HG03342 (cell line): Measurements from ENCODE around the gene TSEN54.
"Not testable (repeated sequence)": the region's sequence is repeated elsewhere in the genome, so short reads cannot be mapped to it uniquely, and the experiment has no call there.

Source experiments
- ATAC-seq: cut with Tn5 transposase; IDR thresholded peaks from one replicate; pipeline ENCODE4 v1.9.1; 2021; ENCODE audit warnings: mild to moderate bottlenecking, moderate library complexity; ENCODE audit not compliant: unreplicated experiment

TSEN54 gene

GRCh38 chr17:75517297-75517865, 1.1 kb downstream of the TSEN54 start:
- no peak for ATAC-seq

DNA sequence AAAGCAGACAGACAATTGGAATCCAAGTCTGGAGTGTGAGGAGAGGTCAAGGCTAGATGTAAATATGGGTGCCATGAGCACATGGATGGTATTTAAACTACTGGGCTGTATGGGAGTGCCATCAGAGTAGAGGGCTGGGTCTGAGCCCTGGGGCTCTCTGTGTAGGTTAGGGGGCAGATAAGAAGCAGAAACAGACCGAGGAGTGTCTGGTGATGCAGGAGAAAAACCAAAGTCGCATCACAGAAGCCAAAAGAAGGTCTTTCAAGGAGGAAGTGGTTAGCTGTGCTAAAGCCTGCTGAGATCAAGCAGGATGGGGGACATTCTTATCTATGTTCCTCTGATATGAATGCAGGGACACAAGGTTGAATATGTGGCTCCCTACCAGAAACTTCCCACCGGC, 1.9 kb downstream of the TSEN54 start:
- no peak for ATAC-seq

- ATAC-seq = no peak
These were observed 2.7 kb downstream of the TSEN54 start for GRCh38 chr17:75518983-75519537.

- ATAC-seq = not testable (repeated sequence)
These were observed 4.1 kb downstream of the TSEN54 start for GRCh38 chr17:75520413-75520812.

- ATAC-seq = no peak
These were observed 5.0 kb downstream of the TSEN54 start for GRCh38 chr17:75521290-75521689.

- no peak for ATAC-seq
These were observed 5.8 kb downstream of the TSEN54 start for GRCh38 chr17:75521951-75522727.

DNA sequence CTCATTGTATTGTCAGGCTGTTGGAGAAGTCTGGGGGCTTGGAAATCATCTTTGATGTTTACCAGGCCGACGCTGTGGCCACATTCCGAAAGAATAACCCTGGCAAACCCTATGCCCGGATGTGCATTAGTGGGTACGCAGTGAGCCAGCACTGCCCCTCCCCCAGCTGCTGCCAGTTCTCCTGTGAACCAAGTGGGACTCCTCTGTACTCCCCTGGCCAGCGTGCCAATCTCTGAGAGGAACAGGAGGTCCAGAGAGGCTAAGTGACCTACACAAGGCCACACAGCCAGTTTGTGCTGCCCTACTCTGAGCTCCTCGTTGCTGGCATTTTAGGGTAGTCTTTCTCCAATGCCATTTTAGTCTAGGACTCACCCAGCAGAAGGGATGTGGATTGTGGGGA, 7.3 kb downstream of the TSEN54 start:
- no peak for ATAC-seq

- no peak for ATAC-seq
These were observed 8.1 kb downstream of the TSEN54 start for GRCh38 chr17:75524269-75524969.

- ATAC-seq = peak; percentile 86
These were observed 8.9 kb downstream of the TSEN54 start, which contains the start of gene LLGL2 for GRCh38 chr17:75524970-75525805. Gene LLGL2, plus strand, starts transcription at chr17:75525697. Its CDS starts 17,730 bp downstream, at chr17:75543427.

DNA sequence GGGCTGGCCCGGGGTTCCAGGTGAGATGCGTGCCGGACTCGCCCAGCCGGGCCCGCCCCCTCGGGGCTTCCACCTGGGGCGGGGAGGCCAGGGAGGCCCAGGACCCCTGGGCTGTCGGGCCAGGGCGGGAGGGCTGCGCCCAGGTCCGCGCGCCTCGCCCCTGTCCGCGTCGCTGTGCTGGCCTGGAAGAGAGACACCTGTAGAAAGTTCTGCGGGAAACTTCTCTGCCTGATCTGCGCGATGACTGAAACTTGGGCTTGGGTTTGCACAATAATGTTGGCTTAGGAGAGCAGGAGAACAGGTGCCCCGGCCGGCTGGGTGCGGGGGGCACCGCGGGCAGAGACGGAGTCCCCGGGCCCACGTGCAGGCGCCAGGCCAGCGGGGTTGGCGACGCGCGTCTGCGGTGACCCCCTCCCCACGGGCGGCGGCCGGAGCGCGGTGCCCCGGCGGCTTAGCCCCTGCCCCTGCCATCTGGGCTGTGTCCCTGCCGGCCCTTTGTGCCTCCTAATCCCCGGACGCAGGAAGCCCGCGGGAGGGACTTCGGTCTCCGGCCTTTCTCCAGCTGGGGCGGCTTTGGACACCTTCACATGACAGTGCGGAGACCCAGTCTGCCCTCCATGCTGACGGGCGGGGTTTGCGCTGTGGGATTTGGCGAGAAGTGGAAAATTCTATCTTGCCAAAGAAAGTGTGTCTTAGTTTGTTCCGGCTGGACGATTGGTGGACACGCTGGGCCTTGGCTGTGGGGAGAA, 9.7 kb downstream of the TSEN54 start:
- no peak for ATAC-seq

GRCh38 chr17:75526555-75527270, 10.4 kb downstream of the TSEN54 start:
- ATAC-seq = no peak

DNA sequence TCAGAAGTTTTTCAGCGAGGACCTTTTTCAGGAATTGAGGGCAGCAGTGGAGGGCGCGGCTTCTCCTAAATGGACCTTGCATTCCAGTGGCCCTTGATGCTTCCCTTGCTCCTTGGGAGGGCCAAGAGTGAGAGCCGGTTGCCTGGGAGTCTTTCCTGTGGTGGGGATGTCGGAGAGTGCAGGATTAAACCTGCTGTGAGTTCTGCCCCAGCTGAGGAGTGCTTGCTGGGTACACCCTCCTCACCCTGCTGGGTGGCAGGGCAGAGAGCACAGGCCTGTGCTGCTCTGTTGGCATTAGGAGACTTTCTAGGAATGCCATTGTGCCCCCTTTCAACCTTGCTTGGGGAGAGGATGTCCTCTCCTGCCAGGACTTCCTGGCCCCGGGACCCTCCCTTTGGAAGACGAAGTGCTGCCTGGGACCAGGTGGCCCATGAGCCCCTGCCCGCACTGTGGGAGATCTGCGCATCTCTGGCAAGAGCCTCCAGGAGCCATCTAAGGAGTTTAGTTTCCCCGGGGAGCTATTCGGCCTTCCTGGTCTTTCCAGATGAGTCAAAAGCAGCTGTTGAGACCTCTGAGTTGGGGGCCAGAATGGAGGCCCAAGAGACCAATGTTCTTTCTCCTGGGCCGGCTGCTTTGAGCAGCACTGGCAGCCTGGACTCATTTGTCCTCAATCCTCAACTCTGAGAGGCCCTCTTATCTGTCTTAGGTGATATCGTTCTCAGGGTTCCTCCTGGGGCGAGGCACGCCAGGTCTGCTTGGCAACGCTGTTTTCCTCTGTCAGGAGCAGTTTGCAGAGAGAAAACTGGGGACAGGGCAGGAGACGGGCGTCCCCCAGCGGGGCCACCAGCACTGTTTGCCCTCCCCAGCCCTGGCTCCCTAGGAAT, 14.8 kb downstream of the TSEN54 start:
- no peak for ATAC-seq

GRCh38 chr17:75531721-75532072, 15.4 kb downstream of the TSEN54 start:
- no peak for ATAC-seq

DNA sequence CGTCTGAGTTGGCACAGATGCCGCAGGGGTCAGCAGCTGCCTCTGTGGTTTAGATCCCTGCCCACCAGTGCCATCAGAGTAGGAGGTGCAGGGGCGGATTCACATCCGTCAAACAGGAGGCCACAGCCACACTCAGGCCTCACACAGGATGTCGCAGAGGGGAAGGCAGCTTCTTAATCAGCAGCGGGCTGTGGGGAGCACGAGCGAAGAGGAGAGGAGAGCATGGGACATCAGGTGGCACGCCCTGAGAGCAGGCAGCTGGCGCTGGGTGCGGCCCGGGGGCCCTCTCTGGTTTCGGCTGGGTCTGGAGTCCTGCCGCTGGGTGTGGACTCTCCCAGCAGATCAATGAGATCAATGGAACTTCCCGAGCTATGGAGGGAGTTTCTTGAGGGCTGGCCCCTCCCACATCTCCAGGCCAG, 18.8 kb downstream of the TSEN54 start:
- no peak for ATAC-seq

DNA sequence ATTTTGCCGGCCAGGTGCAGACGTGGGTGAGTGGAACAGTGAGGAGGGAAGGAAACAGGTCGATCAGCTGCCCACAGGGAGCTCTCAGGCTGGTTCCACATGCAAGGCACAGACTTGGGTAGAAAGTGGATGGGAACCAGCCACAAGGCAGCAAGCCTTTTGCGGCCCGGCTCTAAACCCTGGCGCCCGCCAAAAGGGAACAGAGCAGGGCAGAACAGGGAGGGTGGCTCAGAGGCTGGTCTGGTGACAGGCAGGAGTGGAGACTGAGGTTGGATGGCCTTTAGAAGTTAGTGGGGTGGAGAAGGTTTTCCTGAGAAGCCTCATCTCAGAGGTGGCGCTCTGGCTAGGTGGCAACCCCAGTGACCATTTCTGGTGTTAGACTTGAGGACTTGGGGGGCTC, 19.5 kb downstream of the TSEN54 start:
- no peak for ATAC-seq

GRCh38 chr17:75536366-75536765, 20.0 kb downstream of the TSEN54 start:
- ATAC-seq = no peak

GRCh38 chr17:75539967-75540729, 23.8 kb downstream of the TSEN54 start:
- no peak for ATAC-seq
